GM21390 (cell line): ENCODE results near the gene STX7.
A peak's percentile ranks its signal among the peaks of the same experiment; 100 is the strongest.

Source experiments
- ATAC-seq: cut with Tn5 transposase; IDR thresholded peaks from one replicate; pipeline ENCODE4 v1.9.1; 2021; ENCODE audit not compliant: unreplicated experiment

STX7 gene

DNA sequence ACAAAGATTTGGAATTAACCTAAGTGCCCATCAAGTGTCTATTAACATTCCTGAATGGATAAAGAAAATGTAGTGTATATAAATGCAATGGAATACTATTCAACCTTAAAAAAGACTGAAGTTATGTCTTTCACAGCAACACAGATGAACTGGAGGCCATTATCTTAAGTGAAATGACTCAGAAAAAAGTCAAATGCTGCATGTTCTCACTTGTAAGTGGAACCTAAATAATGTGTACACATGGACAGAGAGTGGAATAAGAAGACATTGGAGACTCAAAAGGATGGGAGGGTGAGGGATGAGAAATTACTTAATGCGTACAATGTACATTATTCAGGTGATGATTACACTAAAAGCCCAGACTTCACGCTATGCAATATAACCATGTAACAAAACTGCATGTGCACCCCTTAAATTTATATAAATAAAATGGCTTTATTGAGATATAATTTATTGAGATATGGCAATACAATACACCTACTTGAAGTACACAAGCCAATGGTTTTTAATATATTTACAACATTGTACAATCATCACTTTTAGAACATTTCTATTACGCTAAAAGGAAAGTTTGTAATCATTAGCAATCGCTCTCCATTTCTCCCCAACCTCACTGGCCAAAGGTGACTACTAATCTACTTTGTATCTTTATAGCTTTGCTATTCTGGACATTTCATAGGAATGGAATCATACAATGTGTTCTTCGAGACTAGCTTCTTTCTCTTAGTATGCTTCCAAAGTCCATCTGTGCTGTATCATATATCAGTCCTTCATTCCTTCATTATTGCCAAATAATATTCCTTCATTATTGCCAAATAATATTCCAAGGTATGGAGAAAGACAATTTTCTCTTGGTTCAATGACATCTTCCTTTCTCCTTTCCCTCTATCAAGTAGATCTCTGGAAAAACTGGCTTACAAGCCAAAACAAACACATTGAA, 5.8 kb downstream of the STX7 start:
- no peak for ATAC-seq

DNA sequence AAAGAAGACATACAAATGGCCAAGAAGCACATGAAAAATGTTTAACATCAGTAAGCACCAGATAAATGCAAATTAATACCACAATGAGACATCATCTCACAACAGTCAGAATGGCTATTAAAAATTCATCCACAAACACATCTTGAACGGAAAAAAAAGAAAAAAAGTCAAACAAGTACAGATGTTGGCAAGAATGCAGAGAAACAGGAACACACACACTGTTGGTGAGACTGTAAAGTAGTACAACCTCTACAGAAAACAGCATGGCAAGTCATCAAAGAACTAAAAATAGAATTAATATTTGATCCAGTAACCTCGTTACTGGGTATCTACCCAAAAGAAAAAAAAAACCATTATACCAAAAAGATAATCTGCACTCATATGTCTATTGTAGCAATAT, 6.5 kb downstream of the STX7 start:
- ATAC-seq = no peak

DNA sequence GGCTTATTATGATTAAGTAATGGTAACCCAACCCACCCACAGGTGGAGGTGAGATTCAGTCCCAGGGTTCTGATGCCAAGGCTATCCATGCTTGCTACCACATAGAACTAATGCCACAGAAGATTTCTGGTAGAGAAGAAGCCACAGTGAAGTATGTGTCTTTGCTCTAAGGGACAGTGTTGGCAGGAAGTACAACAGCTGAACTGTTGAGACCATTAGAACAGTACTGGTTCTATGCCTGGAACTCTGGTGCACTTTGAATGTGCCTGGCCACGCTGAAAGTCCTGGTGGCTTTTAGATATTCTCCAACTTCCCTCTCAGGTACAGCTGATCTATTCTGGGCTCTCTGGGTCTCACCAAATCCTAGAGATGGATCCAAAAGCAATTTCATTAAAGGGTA, 7.8 kb downstream of the STX7 start:
- ATAC-seq = peak; percentile 56

DNA sequence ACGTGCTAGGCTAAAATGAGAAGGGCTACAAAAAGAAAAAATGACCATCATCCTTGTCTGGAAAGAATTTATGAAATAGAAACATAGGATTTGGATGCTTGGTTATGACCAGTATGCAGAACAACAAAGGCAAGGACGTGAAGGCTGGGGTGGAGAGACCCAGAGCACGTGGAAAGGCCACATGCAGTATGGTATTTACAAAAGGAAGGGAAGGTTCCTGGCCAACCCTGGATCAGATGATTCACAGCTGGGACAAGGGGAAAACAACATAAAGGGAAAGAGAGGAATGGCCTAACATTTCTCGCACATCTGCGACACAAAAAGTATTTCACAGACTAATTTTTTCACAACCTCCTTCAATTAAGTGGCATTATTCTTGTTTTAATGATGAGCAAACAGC, 8.2 kb downstream of the STX7 start:
- no peak for ATAC-seq

DNA sequence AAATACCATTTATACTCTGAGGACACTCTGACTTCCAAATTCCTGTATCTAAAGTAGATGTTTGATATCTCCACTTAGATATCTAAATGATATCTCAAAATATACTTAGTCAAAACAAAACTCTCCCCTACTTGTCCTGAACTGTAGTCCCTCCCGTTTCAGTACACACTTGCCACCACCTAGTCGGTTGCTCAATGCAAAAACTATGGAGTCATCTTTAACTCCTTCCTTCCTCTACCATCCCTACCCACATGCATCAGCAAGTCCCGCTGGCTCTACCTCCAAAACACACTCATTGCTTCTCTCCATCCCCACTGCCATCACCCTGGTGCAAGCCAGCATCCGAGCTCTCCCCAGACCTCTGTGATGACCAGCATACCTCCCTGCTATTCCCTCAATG, 13.2 kb downstream of the STX7 start:
- ATAC-seq = no peak

DNA sequence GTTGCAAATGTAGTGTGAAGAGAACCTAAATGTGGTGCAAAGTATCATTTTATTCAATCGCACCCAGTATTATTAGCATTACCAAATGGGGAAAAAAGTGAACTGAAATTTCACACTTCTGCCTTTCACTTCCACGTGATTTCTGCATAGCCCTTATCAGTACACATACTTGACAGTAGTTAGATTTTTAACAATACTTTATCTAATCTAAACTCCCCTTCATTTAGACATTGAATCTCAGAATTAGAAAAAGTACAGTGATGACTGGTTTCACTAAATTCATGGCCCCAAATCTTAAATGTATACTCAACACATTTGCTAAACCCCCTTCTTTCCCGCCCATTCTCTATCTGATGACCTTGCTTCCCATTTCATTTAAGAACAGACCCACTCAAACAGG, 14.3 kb downstream of the STX7 start:
- ATAC-seq = peak; percentile 51

DNA sequence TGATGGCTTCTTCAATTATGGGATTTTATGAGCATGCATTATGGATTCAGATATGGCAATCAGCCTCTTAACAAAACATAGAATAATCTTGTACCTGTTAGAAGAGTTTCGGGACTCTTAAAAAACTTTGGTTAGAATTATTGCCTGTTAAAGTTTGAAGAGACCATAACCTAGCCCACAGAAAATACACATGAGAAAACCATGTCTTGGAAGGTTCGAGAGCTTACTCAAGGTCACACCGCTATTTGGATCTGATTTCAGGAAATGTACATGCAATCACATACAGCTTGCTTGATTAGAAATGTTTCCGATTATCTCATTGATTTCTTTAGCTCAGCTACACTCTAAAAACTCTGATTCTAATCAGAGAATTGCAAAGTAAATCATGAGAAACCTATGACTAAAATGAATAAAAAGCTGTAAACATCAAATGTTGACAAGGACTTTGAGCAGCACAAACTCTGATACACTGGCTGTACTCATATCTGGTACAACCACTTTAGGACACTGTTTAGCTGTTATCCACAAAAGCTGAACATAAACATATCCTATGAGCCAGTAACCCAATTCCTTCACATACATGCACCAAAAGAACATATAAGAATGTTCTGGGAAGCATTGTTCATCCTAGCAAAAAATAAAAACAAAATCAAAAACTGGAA, 16.3 kb downstream of the STX7 start:
- no peak for ATAC-seq

DNA sequence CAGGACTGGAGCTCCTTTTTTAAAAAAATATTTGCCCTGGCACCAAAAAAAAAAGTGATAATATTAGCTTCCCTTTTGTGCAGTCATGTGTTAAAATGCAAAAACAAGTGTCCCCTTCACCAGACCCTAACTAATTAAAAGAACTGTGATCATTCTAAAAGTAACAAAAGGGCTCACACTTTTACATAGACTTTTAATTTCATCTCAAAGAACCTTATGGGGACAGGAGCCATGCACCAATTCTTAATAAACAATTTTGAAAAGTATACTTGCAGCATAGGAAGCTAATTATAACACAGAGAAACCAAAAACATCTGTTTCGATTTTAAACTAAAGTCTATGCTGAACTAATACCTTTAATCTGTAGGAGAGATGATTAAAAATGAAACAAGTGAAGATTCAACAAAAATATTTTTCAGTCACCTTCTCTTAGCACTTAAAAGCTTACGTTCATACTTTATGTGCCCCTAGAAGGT, 17.3 kb downstream of the STX7 start:
- peak; percentile 46 for ATAC-seq

DNA sequence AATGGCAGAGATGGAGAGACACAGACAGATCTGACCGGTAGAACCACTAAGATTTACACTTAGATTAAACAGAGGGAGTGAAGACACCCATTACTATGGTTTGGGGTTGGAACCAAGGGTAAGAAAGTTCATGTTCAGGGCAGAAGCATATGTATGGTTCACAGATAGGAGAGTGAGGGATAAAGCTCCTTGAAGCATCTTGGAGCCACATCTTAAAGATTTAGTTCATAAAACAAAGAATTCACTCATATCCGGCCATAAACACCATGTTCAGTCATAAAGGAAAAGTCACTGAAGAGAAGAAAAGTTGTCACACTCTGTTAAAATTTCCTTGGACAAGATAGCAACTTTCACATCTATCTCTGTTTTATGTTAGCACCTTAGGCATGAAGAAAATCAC, 18.0 kb downstream of the STX7 start:
- ATAC-seq = no peak

DNA sequence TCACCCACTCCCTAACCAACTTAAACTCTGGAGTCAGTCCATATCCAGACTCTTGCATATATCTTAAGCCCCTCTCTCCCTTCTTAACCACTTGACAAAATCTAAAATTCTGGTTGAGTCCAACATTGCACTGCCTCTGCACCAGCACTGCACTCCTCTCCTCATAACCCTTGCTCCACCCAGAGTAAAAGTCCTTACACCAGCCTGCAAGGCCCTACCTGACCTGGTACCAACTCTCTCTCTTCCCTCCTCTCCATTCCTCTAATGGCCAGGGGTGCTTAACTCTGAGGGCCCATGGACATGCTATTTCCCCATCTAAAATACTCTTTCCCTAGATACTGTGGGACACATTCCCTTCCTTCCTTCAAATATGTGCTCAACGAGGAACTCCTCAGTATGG, 21.0 kb downstream of the STX7 start:
- no peak for ATAC-seq

DNA sequence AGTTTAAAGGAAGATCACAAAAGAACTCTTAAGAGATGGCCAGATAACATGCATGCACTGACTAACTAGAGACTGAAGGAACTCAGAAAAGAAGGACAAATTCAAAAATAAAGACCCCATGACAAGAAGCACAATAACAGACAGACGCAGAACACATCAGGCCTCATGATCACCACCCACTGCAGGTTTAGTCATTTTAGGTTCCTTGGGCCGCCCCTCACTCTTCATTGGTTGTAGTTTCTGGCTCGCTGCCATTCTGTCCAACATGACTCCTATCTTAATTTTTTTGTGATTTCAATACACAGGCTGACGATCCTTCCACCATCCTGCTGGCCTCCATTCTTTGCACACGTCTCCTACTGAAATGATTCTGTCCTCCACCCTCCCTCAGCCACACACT, 21.6 kb downstream of the STX7 start:
- ATAC-seq = no peak

DNA sequence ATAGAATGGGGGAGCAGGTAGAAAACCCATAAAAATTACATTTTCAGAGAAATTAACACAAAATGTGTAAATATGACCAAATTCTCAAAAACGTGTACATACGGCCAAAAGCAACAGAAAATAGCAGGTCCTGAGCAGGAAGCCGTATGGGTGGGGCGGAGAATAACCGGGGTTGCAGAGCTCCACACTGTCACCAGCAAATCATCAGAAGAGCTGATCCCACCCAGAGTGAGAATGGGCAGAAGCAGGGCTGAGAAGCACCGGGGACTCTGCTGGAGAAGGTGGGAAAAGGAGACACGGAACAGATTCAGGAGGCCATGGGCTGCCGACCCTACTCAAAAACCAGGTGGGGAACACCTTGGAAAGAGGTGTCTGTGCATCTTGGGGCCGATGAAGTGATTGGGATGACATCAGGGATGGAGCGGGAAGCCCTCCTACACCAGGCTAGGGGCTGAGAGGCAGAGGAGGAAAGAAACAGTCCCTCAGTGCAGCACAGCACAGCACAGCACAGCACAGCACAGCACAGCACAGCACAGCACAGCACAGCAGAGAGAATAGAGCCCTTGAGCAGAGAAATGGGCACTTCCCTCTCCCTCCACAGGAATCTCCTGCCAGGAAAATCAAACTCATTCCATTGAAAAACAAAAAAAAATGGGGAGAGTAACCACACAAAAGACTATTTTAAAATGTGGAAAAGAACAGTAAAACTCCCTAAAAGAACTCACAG, 22.3 kb downstream of the STX7 start:
- peak; percentile 52 for ATAC-seq

DNA sequence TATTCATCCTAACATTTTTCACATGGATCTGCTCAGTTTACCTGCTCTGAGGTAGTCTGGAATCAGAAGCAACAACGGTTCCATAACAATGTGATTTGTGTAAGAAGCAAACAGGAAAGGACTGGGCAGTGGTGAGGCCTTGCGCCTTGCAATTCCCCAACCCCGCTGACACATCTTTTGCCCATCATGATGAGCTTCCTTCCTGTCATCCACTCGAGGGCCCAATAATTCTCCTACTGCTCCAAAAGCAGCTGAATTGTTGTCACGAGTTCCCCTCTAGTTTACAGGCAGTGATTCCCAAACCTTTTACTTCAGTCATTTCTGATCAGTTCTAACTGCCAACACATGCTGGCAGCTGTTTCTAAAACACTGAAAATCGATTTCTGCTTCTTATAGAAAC, 22.9 kb downstream of the STX7 start:
- ATAC-seq = peak; percentile 35

DNA sequence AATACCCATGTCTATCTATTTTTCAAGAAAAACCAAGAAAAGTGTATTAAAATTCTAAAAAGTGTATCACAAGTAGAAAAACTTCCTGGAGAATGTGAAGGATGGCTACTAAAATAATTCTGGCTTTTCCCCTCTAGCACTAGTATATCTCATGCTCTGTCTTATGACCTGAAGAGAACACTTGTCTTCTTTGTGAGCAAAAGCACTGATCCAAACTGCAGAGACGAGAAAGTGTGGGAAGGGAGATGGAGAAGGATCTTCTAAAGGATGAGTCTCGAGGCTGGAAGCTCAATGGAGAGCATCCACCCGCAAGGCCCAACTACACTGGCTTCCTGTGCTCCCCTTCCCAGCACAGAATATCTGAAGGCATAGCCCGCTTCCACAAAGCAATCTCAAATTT, 23.5 kb downstream of the STX7 start:
- no peak for ATAC-seq

DNA sequence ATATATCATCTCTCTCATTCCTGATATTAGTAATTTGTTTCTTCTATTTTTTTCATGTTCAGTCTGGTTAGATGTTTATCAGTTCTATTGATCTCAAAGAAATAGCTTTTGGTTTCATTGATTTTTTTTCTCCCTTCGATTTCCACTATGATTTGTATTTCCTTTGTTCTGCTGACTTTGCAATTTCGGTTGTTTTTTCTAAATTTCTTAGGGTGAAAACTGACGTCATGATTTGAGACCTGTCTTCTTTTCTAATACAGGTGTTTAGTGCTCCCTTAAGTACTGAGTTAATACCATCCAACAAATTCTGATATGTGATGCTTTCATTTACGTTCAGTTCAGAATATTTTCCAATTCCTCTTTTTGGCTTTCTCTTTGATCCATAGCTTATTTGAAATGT, 25.2 kb downstream of the STX7 start:
- ATAC-seq = no peak

DNA sequence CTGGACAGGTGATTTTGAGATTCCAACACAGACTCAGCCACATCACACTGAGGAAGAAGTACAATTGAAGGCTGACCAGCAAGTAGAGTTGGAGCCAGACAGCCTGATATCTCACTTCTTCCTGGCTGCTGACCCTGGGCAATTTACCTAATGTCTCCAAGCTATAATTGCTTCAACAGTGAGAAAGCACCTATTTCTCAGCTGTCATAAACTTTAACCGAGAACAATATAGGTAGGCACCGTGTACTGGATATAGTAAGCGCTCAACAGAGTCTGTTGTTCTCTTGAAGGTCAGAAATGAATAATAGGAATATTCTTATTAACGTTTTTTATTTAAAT, 28.3 kb downstream of the STX7 start:
- ATAC-seq = no peak

DNA sequence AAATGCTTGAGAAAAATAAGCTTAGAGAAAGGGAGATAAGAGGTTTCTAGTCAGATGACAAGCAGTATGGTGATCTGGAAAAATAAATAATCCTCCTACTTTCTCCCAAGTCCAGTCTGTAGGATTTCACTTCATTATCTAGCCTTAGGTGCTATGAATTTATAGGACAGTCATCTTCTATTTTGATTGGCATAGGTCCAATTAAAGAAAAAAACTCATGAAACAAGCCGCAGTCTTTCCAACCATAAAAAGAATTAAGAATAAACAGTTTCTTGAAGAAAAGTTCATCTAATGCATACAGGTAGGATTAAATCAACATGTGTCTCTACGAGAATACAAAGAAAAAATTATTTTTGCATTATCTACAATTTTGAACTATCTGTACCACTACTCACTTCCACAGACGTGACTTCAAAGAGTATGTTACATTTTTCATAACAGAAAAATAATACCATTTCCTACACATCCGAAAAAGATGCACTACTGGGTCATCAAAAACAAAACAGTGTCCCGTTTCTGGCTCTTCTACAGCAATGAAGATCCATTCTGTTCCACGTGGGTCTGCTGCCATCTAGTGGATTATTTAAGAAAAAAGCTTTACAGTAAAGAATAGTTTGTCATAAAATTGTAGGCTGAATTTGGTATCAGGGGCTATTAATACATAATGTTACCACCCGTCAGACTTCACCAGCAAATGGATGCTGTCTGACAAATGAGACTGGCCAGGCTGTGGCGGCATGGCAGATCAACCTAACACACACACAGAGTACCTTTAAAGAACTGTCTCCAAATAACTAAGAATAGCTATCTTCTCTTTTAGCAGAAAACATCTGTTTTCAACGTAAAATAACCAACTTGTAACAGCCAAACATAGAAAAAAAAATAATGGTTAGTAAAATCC, 28.9 kb downstream of the STX7 start:
- no peak for ATAC-seq

DNA sequence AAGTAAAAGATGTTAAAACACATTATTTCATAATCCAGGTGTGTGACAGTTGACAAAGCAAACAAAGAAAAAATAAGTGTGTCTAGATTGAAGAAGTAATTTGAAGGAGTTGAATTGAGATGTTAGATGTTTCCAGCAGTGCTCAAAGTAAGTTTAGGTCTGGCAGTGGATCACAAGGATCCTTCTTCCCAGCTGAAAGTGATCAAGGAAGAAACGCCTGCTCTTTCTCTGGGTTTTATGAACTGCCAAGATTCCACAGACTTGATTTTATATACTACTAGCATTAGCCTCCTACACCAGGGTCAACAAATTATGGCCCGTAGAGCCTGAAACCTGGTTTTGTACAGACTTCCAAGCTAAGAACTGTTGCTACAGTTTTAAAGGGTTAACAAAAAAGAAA, 30.3 kb downstream of the STX7 start:
- ATAC-seq = no peak

DNA sequence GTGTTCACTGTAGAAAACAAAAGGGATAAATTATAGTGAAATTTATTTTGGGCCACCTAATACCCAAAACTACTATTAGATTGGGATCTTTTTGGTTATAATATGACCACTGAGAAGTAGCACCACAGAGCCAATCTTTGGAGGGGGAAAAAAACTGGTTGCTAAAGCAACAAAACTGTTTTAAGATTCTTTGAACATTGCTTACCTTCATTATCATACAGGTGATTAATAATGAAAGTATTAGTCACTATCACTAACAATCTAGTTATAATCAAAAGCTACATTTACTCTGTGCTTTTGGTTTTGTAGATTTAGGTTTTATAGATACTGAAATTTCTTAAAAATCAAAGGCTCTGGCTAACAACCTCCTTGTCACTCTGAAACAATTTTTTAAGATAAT, 31.7 kb downstream of the STX7 start:
- no peak for ATAC-seq

DNA sequence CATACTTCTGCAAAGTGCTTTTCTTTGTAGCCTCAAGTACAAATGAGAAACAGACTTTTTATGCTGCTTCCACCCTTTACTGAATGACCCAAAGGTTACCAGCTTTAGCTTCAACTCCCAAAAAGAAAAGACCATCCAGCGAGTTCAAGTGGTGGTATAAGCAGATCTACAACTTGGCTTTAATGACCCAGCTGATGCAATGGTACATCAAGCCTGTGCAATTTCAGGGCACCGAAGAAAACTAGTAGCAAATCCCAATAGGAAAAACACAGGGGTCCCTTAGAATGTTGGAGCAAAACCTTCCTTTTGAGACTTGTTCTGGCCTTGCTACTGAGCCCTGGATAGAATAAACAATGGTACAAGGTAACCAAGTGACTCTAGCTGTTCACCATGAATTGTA, 33.8 kb downstream of the STX7 start:
- ATAC-seq = no peak

DNA sequence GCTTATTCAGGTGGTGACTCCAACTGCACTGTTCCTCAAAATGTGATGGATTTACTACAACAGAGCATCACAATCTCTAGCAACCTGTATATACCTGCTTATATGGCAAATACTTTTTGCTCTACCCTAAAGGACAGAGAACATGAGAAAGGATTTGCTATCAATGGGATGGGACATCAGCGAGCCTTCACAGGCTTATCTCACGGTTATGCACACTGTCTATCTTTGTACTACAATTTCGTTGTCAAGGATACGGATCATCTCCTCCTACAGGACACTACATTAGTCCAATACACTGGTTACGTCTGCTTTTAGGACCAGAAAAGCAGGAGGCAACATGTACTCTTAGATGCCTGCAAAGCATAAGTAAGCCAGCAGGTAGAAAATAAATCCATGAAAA, 34.2 kb downstream of the STX7 start:
- no peak for ATAC-seq
